C4-2B (cell line): ENCODE data around the gene IQGAP2.

Experiments used
- H3K27ac ChIP-seq: fragments of 450-650 bp; 2 replicates; pipeline ENCODE4 v1.5.1; 2017
- ZFX ChIP-seq: fragments of 450-650 bp; IDR thresholded peaks from 2 replicates; pipeline ENCODE4 v1.6.1; 2017
- TF ChIP-seq, protein P1 (sequence below): fragments of 450-650 bp; conservative IDR thresholded peaks from 2 replicates; pipeline ENCODE4 v1.5.1; 2017; ENCODE audit warnings: mild to moderate bottlenecking

IQGAP2 gene

DNA sequence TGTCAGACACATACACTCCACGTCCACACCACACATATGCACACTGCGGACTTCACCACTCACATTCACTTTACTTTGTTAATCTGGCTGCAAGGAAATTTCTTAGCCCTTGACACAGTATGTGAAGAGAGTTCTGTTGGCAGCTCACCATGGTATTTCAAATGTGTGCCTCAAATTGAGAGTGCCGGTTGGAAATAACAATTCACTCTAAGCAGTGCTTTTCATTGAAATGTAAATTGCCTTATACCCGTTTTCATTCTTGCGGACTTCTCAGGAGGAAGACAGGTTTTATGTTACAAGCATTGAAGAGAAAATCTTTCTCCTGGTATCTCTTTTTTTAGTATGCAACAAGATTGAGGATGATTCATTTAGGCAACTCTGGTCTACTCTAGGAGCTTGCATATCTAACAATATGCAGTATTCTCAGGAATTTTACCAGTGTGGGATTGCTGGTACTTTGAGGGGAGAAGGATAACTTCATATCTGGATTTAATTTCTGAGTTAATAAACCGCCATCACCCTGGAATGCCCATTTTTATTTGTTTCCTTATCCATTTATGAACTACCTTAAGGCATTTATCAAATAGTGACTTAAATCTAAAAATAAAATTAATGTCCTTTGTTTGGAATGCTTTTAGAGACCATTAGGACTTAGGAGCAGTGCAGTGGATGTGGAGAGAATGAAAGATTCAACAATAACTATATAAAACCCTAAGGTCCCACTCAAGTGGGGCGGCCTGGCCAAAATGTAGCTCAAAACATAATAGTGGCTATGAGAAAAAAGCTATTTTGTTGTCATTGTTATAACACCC is 87.0 kb downstream of the IQGAP2 start:
- TF ChIP-seq ZFX, result no peak
- TF ChIP-seq, protein P1, sequence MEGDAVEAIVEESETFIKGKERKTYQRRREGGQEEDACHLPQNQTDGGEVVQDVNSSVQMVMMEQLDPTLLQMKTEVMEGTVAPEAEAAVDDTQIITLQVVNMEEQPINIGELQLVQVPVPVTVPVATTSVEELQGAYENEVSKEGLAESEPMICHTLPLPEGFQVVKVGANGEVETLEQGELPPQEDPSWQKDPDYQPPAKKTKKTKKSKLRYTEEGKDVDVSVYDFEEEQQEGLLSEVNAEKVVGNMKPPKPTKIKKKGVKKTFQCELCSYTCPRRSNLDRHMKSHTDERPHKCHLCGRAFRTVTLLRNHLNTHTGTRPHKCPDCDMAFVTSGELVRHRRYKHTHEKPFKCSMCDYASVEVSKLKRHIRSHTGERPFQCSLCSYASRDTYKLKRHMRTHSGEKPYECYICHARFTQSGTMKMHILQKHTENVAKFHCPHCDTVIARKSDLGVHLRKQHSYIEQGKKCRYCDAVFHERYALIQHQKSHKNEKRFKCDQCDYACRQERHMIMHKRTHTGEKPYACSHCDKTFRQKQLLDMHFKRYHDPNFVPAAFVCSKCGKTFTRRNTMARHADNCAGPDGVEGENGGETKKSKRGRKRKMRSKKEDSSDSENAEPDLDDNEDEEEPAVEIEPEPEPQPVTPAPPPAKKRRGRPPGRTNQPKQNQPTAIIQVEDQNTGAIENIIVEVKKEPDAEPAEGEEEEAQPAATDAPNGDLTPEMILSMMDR, result no peak
- no peak overlapping the region for H3K27ac ChIP-seq

DNA sequence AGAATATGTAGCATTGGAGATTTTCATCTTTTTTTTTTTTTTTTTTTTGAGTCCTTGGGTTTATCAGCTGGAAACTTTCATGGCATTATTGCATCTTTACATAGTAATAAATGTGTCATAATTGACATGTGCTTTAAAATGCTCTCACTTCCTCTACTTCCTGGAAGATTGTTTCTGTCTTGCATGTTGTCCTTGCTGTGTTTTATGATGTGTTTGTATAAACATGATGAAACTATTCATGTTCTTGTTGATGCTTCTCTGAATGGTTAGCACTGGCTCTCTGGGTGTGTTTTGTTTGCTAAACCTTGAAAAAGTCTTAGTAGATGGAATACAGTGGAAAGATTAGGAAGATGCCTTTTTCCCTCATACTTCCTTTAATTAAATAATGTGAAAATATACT is 87.9 kb downstream of the IQGAP2 start:
- no peak overlapping the region for H3K27ac ChIP-seq
- TF ChIP-seq, protein P1, result no peak
- no peak for TF ChIP-seq ZFX

DNA sequence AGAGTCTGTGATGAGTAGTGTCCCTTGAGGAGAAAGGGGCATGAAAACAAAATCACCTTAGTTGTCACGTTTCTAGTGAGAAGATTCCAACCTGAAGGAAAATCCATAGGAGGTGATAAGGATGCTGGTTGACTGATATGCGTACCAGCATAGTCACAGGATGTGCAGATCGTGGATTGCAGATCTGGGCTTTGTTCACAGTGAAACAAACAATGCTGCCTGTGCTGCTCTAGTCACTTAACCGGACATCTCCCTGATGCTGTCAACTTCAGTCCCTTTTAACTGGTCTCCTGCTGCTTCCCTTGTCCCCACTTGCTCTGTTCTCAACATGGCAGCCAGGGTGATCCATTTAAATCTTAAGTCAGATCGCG is 89.7 kb downstream of the IQGAP2 start:
- H3K27ac ChIP-seq, result no peak overlapping the region
- TF ChIP-seq, protein P1, result no peak
- no peak for TF ChIP-seq ZFX

DNA sequence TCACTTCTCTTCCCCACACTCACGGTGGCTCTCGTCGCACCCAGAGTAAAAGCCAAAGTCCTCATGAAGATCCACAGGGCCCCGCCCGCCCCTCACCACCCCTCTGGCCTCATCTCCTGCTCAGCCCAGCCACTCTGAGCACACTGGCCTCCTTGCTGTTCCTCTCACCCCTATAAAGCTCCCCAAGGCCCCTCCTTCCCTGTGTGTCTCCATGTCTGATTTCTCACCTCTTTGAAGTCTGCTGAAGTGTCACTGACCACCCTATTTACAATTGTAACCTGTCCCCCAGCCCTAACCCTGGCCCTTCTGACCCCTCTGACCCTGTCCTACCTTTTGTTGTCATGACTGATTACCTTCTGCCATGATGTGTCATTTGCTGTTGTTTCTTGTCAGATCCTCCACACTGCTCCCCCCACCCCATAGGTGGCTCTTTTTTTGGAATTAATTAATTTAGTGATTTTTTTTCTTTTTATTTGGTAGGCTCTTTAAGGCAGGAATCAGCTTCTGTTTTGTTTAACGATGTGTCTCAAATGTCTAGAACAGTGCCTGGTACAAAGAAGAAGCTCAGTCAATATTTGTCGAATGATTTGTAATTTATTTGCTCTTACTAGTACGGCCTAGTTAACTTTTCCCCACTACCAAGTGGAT is 90.2 kb downstream of the IQGAP2 start:
- TF ChIP-seq, protein P1, result no peak
- no peak for TF ChIP-seq ZFX
- H3K27ac ChIP-seq, result no peak overlapping the region

DNA sequence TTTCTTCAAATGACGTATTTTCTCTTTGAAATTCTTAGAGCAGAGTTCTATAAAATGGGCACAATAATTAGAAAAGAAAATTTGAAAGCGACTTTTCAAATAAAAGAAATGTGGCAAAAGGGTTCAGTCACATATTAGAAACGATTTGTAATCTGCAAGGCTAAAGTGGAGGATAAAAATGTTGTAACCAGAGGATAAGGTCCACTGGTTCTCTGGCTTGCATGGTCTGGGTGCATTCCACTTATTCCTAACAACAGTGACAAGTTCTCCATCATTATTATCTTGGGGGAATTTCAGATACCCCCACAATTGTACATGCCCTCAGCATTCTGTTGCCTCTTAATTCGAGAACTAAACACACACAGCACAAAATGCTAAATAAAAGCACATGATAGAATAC is 91.1 kb downstream of the IQGAP2 start:
- no peak overlapping the region for H3K27ac ChIP-seq
- no peak for TF ChIP-seq ZFX

DNA sequence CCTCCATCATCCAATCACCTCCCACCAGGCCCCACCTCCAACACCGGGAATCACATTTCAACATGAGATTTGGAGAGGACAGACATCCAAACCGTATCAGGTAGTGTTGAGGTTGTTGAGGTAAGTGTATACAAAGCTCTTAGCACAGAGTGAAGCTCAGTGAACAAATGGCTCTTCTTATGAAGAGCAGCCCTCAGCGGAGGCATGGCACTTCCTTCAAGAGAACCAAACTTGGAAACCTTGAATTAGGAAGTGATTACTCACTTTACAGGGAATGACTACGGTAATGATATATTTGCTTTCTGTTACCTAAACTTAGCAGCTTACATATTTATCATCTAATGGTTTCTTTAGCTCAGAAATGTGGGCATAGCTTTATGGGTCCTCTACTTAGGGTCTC is 92.8 kb downstream of the IQGAP2 start:
- TF ChIP-seq, protein P1, result no peak
- no peak for TF ChIP-seq ZFX

DNA sequence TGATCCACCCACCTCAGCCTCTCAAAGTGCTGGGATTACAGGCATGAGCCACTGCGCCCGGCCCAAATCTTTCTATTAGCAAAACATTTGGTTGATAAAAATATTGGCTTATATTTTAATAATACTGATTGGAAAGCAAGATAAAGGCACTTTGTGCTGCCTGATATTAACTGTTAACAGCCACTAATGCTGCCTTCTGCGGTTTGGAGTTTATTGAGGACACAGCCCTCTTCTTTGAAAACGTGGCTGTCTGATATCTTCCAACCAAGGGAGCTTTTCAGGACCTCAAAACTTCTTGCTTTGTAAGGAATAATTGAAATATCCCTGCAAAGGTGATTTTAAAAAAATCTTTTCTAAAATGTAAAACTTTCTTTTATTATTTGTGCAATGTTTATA is 94.0 kb downstream of the IQGAP2 start:
- H3K27ac ChIP-seq, result no peak overlapping the region
- no peak for TF ChIP-seq ZFX

More for the DNA sequence above, 92.8 kb downstream of the IQGAP2 start:
- H3K27ac ChIP-seq, result peak overlapping the region; percentile 33; the same call in 1 of the 2 replicates

DNA sequence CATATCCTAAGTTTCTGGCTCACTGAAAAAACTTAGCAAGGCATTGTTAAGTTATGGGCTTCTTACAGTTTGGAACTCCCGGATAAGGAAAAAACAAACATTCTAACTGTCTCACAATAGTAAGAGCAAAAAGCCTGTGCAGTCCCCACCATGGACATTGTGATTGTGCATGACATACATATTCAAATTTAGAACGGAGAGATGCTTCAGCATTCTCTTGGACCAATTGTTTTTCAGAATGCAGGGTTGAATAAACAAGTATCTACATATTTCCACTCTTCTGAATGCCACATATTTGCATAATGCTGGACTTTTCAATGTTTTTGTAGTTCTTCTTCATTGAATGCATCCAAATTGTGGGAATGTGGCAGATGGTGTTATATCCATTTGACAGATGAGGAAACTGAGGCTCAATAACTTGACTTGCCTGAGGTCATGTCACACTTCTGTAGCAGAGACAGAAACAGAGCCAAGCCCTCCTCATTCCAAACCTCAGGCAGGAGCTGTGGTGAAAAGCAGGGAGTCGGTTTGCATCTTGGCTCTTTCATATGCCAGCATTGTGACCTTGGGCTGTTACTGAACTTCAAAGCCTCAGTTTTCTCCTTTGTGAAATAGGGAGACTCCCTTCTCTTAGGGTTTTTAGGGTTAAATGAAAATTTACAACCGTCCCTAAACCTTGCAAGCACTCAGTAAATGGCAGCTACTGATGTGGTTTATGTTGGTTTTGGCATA is 95.1 kb downstream of the IQGAP2 start:
- no peak for TF ChIP-seq ZFX
- TF ChIP-seq, protein P1, result no peak
- no peak overlapping the region for H3K27ac ChIP-seq
